Loucy (cell line): ENCODE measurements around the gene VPS13D.

Source experiments
- H2AFZ ChIP-seq: fragments of 200-600 bp; sonication (generic); 2 replicates; pipeline ENCODE4 v1.6.0; 2016; ENCODE audit warnings: antibody characterized with exemption, mild to moderate bottlenecking, low read length, moderate library complexity
- H3F3A ChIP-seq: fragments of 200-600 bp; 2 replicates; pipeline ENCODE4 v1.6.0; 2016; ENCODE audit warnings: antibody characterized with exemption, low read depth, mild to moderate bottlenecking
- H3K27me3 ChIP-seq: fragments of 200-600 bp; sonication (generic); 2 replicates; pipeline ENCODE4 v1.6.1; 2014; ENCODE audit warnings: low read length, mild to moderate bottlenecking; ENCODE audit not compliant: insufficient read depth, poor library complexity, severe bottlenecking
- H3K36me3 ChIP-seq: fragments of 200-600 bp; sonication (generic); 2 replicates; pipeline ENCODE4 v1.6.1; 2016; ENCODE audit warnings: low read length; ENCODE audit not compliant: insufficient read depth
- H3K4me1 ChIP-seq: fragments of 200-600 bp; sonication (generic); 2 replicates; pipeline ENCODE4 v1.5.1; 2014; ENCODE audit warnings: low read length, mild to moderate bottlenecking; ENCODE audit not compliant: insufficient read depth, poor library complexity, severe bottlenecking
- H3K4me2 ChIP-seq: fragments of 200-600 bp; sonication (generic); 2 replicates; pipeline ENCODE4 v1.6.0; 2014; ENCODE audit warnings: antibody characterized with exemption, low read length, low read depth, mild to moderate bottlenecking; ENCODE audit not compliant: poor library complexity, severe bottlenecking
- H3K4me3 ChIP-seq: fragments of 200-600 bp; sonication (generic); 2 replicates; pipeline ENCODE4 v1.5.1; 2014; ENCODE audit warnings: low read length, mild to moderate bottlenecking, mixed read lengths; ENCODE audit not compliant: poor library complexity, severe bottlenecking
- H3K79me2 ChIP-seq: fragments of 200-600 bp; sonication (generic); 2 replicates; pipeline ENCODE4 v1.6.1; 2014; ENCODE audit warnings: low read length; ENCODE audit not compliant: insufficient read depth
- H3K9ac ChIP-seq: fragments of 200-600 bp; sonication (generic); 2 replicates; pipeline ENCODE4 v1.6.0; 2014; ENCODE audit warnings: mild to moderate bottlenecking, low read depth, low read length, moderate library complexity; ENCODE audit not compliant: poor library complexity, severe bottlenecking
- H3K9me2 ChIP-seq: fragments of 200-600 bp; sonication (generic); replicated peaks from 2 replicates; pipeline ENCODE4 v1.6.1; 2016; ENCODE audit warnings: low read depth, low read length, mixed read lengths
- H3K9me3 ChIP-seq: fragments of 200-600 bp; sonication (generic); 2 replicates; pipeline ENCODE4 v1.6.1; 2014; ENCODE audit warnings: mild to moderate bottlenecking, antibody characterized with exemption, low read length, low read depth; ENCODE audit not compliant: insufficient read depth
- H4K20me1 ChIP-seq: fragments of 200-600 bp; sonication (generic); 2 replicates; pipeline ENCODE4 v1.6.0; 2014; ENCODE audit warnings: antibody characterized with exemption, low read length, mild to moderate bottlenecking; ENCODE audit not compliant: insufficient read depth, poor library complexity, severe bottlenecking
- CTCF ChIP-seq: fragments of 200-600 bp; sonication (generic); conservative IDR thresholded peaks from 2 replicates; pipeline ENCODE4 v1.5.1; 2014; ENCODE audit warnings: mild to moderate bottlenecking, antibody characterized with exemption, low read length
- EZH2phosphoT487 ChIP-seq: fragments of 200-600 bp; IDR thresholded peaks from 2 replicates; pipeline ENCODE4 v1.6.1; 2018; ENCODE audit warnings: antibody characterized with exemption, mild to moderate bottlenecking, moderate library complexity, borderline replicate concordance

The VPS13D gene

GRCh38 chr1:12231276-12231595 is 1.4 kb downstream of the VPS13D start:
- peak overlapping the region; percentile 96 for H3K4me3 ChIP-seq
- H3K79me2 ChIP-seq, result peaks cover 33% of the 10 kb centered on the region
- H2AFZ ChIP-seq, result no peak overlapping the region
- no peaks in the 10 kb centered on the region for H3K27me3 ChIP-seq
- H3K9ac ChIP-seq, result peak overlapping the region; percentile 89
- peaks cover 17% of the 10 kb centered on the region for H4K20me1 ChIP-seq
- H3F3A ChIP-seq, result no peaks in the 10 kb centered on the region
- peaks cover 11% of the 10 kb centered on the region for H3K4me1 ChIP-seq
- H3K4me2 ChIP-seq, result peak overlapping the region; percentile 73
- no peaks in the 10 kb centered on the region for H3K36me3 ChIP-seq
- TF ChIP-seq EZH2phosphoT487, result no peak
- no peak for TF ChIP-seq CTCF
- no peaks in the 10 kb centered on the region for H3K9me3 ChIP-seq
- no peaks in the 10 kb centered on the region for H3K9me2 ChIP-seq

- H2AFZ ChIP-seq, result no peak overlapping the region
- H3K4me2 ChIP-seq, result no peak overlapping the region
- TF ChIP-seq EZH2phosphoT487, result no peak
- TF ChIP-seq CTCF, result no peak
- H3K9me3 ChIP-seq, result no peaks in the 10 kb centered on the region
- peaks cover 33% of the 10 kb centered on the region for H3K79me2 ChIP-seq
- peaks cover 17% of the 10 kb centered on the region for H4K20me1 ChIP-seq
- peaks cover 11% of the 10 kb centered on the region for H3K4me1 ChIP-seq
- H3F3A ChIP-seq, result no peaks in the 10 kb centered on the region
- H3K27me3 ChIP-seq, result no peaks in the 10 kb centered on the region
- no peak overlapping the region for H3K9ac ChIP-seq
- H3K9me2 ChIP-seq, result no peaks in the 10 kb centered on the region
- no peak overlapping the region for H3K4me3 ChIP-seq
- no peaks in the 10 kb centered on the region for H3K36me3 ChIP-seq
Observed at GRCh38 chr1:12232221-12232620, 2.4 kb downstream of the VPS13D start.

- no peaks in the 10 kb centered on the region for H3K79me2 ChIP-seq
- peaks cover 39% of the 10 kb centered on the region; the same call in 1 of the 2 replicates for H3K36me3 ChIP-seq
- no peak overlapping the region for H3K4me2 ChIP-seq
- no peaks in the 10 kb centered on the region for H3K27me3 ChIP-seq
- H2AFZ ChIP-seq, result no peak overlapping the region
- TF ChIP-seq EZH2phosphoT487 (no peak), CTCF (peak; percentile 79)
- H3K9me3 ChIP-seq, result no peaks in the 10 kb centered on the region
- no peak overlapping the region for H3K4me3 ChIP-seq
- no peaks in the 10 kb centered on the region for H3K4me1 ChIP-seq
- no peaks in the 10 kb centered on the region for H4K20me1 ChIP-seq
- no peaks in the 10 kb centered on the region for H3F3A ChIP-seq
- H3K9ac ChIP-seq, result no peak overlapping the region
- no peaks in the 10 kb centered on the region for H3K9me2 ChIP-seq
Observed at GRCh38 chr1:12244078-12244477, 14.2 kb downstream of the VPS13D start.
